Fibroblast of peridontal ligament (primary cell): ENCODE results near the gene STEAP1.
"Not testable (repeated sequence)": the region's sequence is repeated elsewhere in the genome, so short reads cannot be mapped to it uniquely, and the experiment has no call there.

Source experiments
- DNase-seq: peaks from one replicate; pipeline ENCODE4 v3.0.0-alpha.2; 2010; ENCODE audit errors: extremely low read depth

STEAP1 gene

GRCh38 chr7:90173127-90173844 is 19.0 kb downstream of the STEAP1 start:
- peak; percentile 97 for DNase-seq

GRCh38 chr7:90175667-90176066 is 21.4 kb downstream of the STEAP1 start:
- no peak for DNase-seq

- DNase-seq, result no peak
These were observed 21.9 kb downstream of the STEAP1 start for GRCh38 chr7:90176195-90176594.

- DNase-seq, result no peak
These were observed 23.9 kb downstream of the STEAP1 start for GRCh38 chr7:90178166-90178565.

GRCh38 chr7:90178679-90179278 is 24.5 kb downstream of the STEAP1 start:
- DNase-seq, result peak; percentile 64

GRCh38 chr7:90180011-90180585 is 25.8 kb downstream of the STEAP1 start:
- peak; percentile 63 for DNase-seq

- DNase-seq, result no peak
These were observed 26.4 kb downstream of the STEAP1 start for GRCh38 chr7:90180649-90181048.

- no peak for DNase-seq
These were observed 27.2 kb downstream of the STEAP1 start for GRCh38 chr7:90181485-90181884.

GRCh38 chr7:90186290-90186689 is 32.0 kb downstream of the STEAP1 start:
- not testable (repeated sequence) for DNase-seq

- DNase-seq, result no peak
These were observed 33.3 kb downstream of the STEAP1 start for GRCh38 chr7:90187507-90188050.

- no peak for DNase-seq
These were observed 34.0 kb downstream of the STEAP1 start for GRCh38 chr7:90188281-90188680.

GRCh38 chr7:90190995-90191394 is 36.7 kb downstream of the STEAP1 start:
- no peak for DNase-seq

GRCh38 chr7:90191648-90192047 is 37.4 kb downstream of the STEAP1 start:
- no peak for DNase-seq

- peak; percentile 82 for DNase-seq
These were observed 38.8 kb downstream of the STEAP1 start for GRCh38 chr7:90192876-90193750.

- DNase-seq, result no peak
These were observed 40.9 kb downstream of the STEAP1 start for GRCh38 chr7:90194911-90195809.

- no peak for DNase-seq
These were observed 47.4 kb downstream of the STEAP1 start for GRCh38 chr7:90201500-90202195.

- no peak for DNase-seq
These were observed 53.7 kb downstream of the STEAP1 start for GRCh38 chr7:90207956-90208355.

GRCh38 chr7:90209776-90210175 is 55.5 kb downstream of the STEAP1 start:
- DNase-seq, result peak; percentile 66

- DNase-seq, result no peak
These were observed 56.2 kb downstream of the STEAP1 start for GRCh38 chr7:90210475-90210874.

GRCh38 chr7:90210981-90211380 is 56.7 kb downstream of the STEAP1 start:
- no peak for DNase-seq
